Fibroblast of skin of scalp (primary cell): ENCODE measurements around the gene HTR4. TPM values are rescaled to one million over a fixed set of nuclear protein-coding genes. Genes with fewer than 3 reads are reported as not detected.
"Not testable (repeated sequence)": the region's sequence is repeated elsewhere in the genome, so short reads cannot be mapped to it uniquely, and the experiment has no call there.

Source experiments
- DNase-seq: peaks from one replicate; pipeline ENCODE4 v3.0.0-alpha.2; 2013
- polyA plus RNA-seq, 2 experiments: library from polyadenylated mRNA; unstranded; fragments of 120-200 nt; gene quantifications; one replicate each; pipeline ENCODE4 v1.2.1, GENCODE V29; 2013; ENCODE audit not compliant: insufficient read length in 2 of 2

Gene HTR4
- not detected for polyA plus RNA-seq (2013, experiment 1 of 2; ENCODE audit: insufficient read length)
- polyA plus RNA-seq (2013, experiment 2 of 2; ENCODE audit: insufficient read length) = not detected

GRCh38 chr5:148653836-148654781, at the start of gene HTR4:
Gene HTR4, minus strand, starts transcription at chr5:148654527. Its CDS starts 17,513 bp downstream, at chr5:148637014.
- no peak for DNase-seq

DNA sequence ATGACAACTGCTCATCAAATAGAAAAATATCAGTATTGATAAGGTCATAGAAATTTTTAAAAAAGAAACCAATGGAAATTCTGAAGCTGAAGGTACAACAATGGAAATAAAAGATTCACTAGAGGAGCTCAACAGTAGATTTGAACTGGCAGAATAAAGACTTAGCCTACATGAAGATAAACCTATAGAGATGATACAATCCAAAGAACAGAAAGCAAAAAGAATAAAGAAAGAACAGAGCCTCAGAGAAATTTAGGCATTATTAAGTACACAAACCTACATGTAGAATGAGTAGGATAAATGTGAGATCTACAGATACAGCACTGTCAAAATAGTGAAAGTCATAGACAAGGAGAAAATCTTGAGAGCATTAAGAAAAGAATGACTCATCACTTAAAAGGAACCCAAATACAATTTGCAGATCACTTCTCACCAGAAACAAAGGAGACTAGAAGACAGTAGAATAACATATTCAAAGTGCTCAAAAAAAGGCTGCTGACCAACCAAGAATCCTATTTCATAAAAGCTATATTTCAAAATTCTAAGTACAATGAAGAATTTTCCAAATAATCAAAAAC, 47.8 kb upstream of the HTR4 start:
- no peak for DNase-seq

DNA sequence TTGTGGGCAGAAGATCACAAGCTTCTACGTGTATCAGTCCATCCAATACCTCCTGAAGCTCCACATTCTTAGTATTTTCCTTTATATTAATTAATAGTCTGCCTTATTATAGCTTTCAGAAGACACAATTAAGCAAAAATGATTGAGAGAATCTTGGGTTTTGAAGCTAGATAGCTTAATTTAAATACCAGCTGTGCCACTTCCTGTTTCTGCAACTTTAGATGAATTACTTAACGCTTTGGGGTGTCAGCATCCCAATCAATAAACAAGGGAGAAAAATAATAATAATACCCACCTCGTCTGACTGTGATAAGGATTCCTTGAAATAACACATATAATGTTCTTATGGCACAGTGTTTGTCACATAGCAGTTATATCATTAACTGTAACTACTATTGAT, 44.7 kb upstream of the HTR4 start:
- DNase-seq = no peak

DNA sequence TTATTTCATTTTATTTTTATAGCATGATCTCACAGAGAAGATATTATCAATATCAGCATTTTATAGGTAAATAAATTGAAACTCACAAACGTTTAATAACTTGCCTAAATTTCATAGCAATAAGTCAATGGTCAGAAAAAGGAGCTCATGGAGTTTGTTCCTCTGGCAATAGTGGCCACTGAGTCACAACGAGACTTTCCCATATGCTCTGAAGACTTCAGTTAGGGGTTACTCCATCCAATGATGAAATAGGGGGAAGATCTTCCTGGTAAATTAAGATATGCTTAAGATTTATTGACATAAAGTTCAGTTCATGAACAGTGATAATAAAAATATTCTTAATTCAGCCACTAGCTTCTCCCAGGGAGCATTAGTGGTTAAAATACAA, 43.5 kb upstream of the HTR4 start:
- DNase-seq = no peak

- peak; percentile 37 for DNase-seq
Measured at GRCh38 chr5:148697180-148697808, 43.0 kb upstream of the HTR4 start.

- no peak for DNase-seq
Measured at GRCh38 chr5:148696187-148697036, 42.1 kb upstream of the HTR4 start.

DNA sequence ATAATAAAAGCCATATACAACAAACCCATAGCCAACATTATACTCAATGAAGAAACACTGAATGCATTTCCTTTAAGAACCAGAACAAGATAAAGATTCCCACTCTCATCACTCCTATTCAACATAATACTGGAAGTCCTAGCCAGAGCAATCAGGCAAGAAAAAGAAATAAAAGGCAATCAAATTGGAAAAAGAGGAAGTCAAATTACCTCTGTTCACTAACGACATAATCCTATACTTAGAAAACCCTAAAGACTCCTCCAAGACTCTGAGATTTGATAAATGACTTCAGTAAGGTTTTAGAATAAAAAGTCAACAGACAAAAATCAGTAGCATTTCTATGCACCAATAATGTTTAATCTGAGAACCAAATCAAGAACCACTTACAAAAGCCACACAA, 36.6 kb upstream of the HTR4 start:
- no peak for DNase-seq

GRCh38 chr5:148688787-148689186, 34.5 kb upstream of the HTR4 start:
- no peak for DNase-seq

- no peak for DNase-seq
Measured at GRCh38 chr5:148687871-148688270, 33.5 kb upstream of the HTR4 start.

GRCh38 chr5:148687427-148687826, 33.1 kb upstream of the HTR4 start:
- peak; percentile 4 for DNase-seq

DNA sequence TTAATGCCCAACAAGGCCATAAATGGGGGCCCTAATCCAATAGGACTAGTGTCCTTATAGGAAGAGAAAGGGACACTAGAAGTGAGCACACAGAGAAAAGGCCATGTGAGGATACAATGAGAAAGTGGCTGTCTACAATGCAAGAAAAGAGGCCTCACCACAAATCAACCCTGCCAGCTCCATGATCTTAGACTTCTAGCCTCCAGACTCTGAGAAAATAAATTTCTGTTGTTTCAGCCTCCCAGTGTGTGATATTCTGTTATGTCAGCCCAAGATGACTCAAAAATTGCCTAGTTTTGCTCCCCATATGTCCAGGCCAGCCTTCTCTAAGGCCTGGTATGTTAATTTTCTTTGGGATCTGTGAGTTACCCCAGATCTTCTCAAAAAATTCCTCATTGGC, 32.3 kb upstream of the HTR4 start:
- no peak for DNase-seq

DNA sequence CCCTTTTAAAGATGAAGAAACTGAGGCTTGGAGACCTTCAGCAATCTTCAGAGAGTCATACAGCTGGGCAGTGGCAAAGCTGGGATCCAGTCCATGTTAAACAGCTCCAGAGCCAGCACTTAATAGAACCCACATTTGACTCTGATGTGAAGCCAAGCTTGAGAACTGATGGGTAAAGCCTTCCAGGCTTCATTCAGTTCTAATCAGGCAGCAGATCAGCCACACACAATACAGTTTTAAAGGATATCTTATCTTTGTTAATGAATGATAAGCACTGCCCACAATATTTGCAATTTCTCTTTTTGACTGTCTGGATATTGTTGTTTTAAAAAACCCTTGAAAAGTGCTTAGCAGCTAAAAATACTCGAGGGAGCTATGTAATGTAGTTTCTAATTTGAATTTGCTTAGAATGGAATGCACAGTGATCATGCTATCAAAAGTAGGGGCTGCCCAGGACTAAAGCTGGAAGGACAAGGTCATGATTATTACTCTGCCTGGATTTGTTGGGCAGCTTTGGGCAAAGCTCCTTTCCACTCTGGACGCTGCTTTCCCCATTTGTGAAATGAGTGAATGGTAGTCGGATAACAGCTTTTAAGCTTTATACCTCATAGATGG, 31.3 kb upstream of the HTR4 start:
- no peak for DNase-seq

DNA sequence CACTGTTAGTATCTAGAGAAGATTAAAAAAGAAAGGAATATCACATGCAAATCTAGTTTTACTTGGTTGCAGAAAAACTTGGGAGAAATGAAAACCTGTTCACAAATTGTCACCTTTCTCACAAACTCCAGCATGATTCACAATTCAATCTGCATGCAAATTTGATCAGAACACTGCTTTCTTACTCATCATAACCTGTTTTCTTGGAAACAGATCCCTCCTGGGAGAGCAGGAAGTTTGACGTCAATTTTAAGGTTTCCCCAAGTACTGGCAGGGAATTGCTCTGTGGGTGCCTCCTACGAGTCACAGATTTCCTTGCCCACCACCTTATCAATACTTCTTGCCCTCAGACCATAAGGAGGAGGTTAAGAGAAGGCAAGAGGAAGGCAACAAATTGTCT, 30.2 kb upstream of the HTR4 start:
- no peak for DNase-seq

DNA sequence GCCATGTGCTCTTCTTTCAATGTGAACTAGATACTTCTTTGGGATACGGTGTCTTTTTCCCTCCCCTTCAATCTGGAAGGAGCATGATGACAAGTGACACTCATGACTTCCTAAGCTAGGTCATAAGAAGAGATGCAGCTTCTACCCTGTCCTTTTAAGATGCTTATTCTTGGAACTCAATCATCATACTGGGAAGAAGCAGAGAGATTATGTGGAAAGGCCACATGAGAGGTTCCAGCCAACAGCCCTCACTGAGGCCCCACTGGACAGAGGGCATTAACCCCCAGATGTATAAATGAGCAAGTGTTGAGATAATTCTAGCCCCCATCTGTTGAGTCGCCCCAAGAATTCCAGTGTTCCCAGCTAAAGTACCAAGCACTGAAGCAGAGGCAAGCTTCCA, 29.3 kb upstream of the HTR4 start:
- DNase-seq = no peak

- no peak for DNase-seq
Measured at GRCh38 chr5:148682058-148683026, 28.0 kb upstream of the HTR4 start.

DNA sequence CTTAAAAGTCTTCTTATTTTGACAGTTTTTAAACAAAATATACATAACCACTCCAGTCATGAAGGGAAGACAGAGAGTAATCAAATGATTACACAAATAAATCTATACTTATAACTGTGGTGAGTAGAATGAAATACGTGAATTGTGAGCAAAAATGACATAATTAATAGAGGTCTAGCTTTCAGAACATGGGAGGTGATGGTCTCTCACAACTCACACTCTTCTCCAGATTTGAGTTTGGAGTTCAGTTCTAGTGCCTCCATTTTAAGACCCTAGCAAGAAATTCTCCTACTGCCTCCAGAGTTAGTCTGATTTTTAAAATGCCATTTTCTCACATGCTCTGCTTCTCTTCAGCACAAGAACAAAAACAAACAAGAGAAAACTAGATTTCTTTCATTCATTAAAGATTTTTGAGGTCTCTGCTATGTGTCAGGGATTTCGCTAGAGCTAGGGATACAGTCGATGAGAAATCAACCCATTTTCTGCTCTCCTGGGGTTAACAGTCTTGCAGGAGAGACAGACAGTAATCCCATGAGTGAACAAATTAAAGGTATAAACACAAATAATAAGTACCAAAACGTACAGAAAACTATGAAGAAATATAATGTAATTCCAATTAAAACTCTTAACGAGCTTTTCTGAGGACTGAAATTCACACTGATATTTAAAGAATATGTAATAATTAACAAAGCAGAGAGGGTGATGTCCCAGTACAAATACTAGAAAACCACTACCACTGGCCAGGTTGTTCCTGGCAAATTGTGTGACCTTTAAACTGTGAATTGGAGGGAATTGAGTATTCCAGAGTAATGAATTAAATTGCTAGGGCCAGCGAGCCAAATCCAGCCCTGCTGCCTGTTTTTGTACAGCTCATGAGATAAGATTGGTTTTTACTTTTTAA, 27.1 kb upstream of the HTR4 start:
- no peak for DNase-seq

DNA sequence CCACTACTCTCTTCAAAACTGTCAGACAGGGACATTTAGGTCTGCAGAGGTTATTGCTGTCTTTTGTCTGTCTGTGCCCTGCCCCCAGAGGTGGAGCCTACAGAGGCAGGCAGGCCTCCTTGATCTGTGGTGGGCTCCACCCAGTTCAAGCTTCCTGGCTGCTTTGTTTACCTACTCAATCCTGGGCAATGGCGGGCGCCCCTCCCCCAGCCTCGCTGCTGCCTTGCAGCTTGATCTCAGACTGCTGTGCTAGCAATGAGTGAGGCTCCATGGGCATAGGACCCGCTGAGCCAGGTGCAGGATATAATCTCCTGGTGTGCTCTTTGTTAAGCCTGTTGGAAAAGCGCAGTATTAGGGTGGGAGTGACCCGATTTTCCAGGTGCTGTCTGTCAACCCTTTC, 19.4 kb upstream of the HTR4 start:
- not testable (repeated sequence) for DNase-seq

DNA sequence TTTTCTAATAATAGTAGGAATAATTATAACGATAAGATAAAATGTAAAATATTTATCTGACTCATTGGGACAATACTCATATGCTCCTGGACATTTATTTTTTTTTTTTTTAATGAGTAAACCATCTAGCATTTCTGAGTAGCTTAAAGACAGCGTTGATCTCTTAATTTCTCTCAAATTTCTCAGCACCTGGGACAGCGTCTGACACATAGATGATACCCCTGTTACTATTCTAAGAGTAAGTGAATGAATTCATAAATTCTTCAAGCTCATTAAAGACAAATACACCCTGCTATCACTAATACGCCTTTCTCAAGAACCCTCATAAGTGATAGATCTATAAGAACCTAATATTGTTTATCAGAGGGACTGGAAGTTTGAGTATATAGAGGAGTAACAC, 12.0 kb upstream of the HTR4 start:
- no peak for DNase-seq

DNA sequence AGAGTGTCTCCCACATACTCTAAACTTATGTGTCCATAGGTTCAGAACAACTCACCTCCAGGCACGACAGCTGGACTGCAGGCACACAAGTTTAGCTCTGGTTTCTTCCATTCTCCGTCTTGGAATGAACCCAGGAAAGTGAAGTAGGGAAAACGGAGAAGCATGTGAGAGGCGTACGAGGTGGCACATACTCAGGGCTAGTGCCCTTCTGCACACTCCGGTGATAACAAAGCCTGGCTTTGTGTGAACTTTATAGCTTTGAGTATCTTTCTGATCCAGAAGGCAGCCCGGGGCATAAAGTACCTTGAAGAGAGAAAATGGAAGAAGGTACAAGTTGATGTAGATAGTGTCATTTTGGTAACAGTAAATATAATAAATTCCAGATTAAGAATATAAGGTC, 11.1 kb upstream of the HTR4 start:
- DNase-seq = no peak

DNA sequence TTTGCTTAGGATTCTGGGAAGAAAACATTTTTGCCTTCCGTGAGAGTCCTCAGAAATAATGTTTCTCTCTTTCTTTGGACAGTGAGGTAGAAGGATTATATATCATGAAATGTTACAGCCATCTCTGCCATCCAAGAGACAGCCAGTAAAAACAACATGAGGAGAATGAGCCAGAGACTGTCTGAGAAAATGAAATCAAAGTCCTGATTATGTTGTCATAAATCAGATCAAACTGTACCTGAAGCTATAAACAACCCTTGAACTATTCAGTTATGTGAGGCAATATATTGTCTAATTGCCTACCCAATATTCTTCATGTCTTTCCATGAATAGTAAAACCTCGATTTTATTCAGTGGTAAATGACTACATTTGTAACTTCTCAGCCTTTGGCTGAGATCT, 9.2 kb upstream of the HTR4 start:
- DNase-seq = no peak
